OCI-LY3 (cell line): Measurements from ENCODE around the gene NUMBL.

Experiments
- H2AFZ ChIP-seq: fragments of 200-600, 300-600 bp; shearing (Covaris generic); 2 replicates; pipeline ENCODE4 v1.6.0; 2014; ENCODE audit warnings: antibody characterized with exemption, low read depth, low read length
- H3K27ac ChIP-seq: fragments of 200-600, 300-600 bp; sonication (generic); 2 replicates; pipeline ENCODE4 v1.5.1; 2014; ENCODE audit warnings: mild to moderate bottlenecking, low read length, moderate library complexity, mixed read lengths
- H3K27me3 ChIP-seq: fragments of 200-600, 300-600 bp; sonication (generic); 2 replicates; pipeline ENCODE4 v1.6.1; 2014; ENCODE audit warnings: low read depth, low read length, mixed read lengths
- H3K36me3 ChIP-seq: fragments of 200-600, 300-600 bp; sonication (generic); replicated peaks from 2 replicates; pipeline ENCODE3; 2014; ENCODE audit warnings: low read depth, low read length, mixed read lengths
- H3K4me1 ChIP-seq: fragments of 300-600, 200-600 bp; sonication (generic); 2 replicates; pipeline ENCODE4 v1.6.1; 2014; ENCODE audit warnings: low read length, mixed read lengths
- H3K4me2 ChIP-seq: fragments of 200-600, 300-600 bp; sonication (generic); 2 replicates; pipeline ENCODE4 v1.6.1; 2014; ENCODE audit warnings: low read length, mixed read lengths
- H3K4me3 ChIP-seq: fragments of 300-600, 200-600 bp; sonication (generic); 2 replicates; pipeline ENCODE4 v1.5.1; 2014; ENCODE audit warnings: antibody characterized with exemption, mild to moderate bottlenecking, low read length, moderate library complexity
- H3K79me2 ChIP-seq: fragments of 300-600, 200-600 bp; shearing (Covaris generic); 2 replicates; pipeline ENCODE4 v1.6.1; 2014; ENCODE audit warnings: mild to moderate bottlenecking, low read length, mixed read lengths
- H3K9ac ChIP-seq: fragments of 300-600, 200-600 bp; shearing (Covaris generic); 2 replicates; pipeline ENCODE4 v1.6.0; 2014; ENCODE audit warnings: mild to moderate bottlenecking, low read length, moderate library complexity
- H3K9me3 ChIP-seq: fragments of 200-600, 300-600 bp; shearing (Covaris generic); 2 replicates; pipeline ENCODE4 v1.6.1; 2014; ENCODE audit warnings: low read length, mixed read lengths; ENCODE audit not compliant: insufficient read depth
- H4K20me1 ChIP-seq: fragments of 200-600, 300-600 bp; sonication (generic); 2 replicates; pipeline ENCODE4 v1.6.1; 2016; ENCODE audit warnings: low read length, mixed read lengths; ENCODE audit not compliant: insufficient read depth
- EZH2phosphoT487 ChIP-seq: fragments of 200-600 bp; shearing (Covaris generic); IDR thresholded peaks from 2 replicates; pipeline ENCODE4 v1.6.1; 2018; ENCODE audit warnings: antibody characterized with exemption, mixed run types, low read depth
- TF ChIP-seq, protein P1 (sequence below): fragments of 200-600, 300-600 bp; sonication (generic); IDR thresholded peaks from 2 replicates; pipeline ENCODE4 v1.5.1; 2014; ENCODE audit warnings: antibody characterized with exemption, low read length, low read depth

NUMBL gene

DNA sequence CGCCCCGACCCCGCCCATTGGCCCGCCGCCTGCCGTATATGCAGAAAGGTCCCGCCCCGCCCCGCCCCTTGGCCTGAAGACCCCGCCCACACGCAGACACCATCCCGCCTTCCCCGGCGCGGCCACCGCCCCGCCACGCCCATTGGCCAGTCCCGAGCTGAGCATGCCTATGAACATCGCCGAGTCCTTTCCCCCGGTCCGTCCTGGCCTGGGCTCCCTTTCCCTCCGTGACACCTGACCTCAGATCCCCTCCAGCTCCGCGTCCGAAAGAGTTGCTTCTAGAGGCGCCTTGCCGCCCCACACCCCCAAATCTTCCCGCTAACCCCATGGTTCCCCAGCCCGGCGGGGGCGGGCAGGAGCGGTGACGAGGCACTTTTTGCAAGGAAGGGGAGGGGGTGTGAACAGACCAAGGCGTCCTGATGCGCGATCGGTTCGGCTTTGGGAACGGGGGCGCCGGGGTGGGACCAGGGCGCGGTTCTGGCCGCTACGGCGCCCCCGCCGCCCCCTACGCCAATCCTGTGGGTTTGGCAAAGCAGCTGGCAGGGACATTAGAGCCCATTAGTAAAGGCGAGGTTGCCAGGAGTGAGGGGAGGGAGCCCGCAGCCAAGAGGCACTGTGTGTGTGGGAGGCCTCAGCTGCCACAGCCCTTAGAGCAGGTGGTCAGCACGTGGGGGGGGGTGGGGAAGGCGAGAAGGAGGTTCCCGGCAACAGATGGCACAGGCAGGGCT is 406 bp upstream of the NUMBL start:
- peak overlapping the region; percentile 89 for H3K4me3 ChIP-seq
- peak overlapping the region; percentile 98 for H3K4me2 ChIP-seq
- no peaks in the 10 kb centered on the region for H4K20me1 ChIP-seq
- H3K27me3 ChIP-seq: no peaks in the 10 kb centered on the region
- peaks cover under 1% of the 10 kb centered on the region for H3K36me3 ChIP-seq
- peak overlapping the region; percentile 77 for H3K9ac ChIP-seq
- H2AFZ ChIP-seq: peak overlapping the region; percentile 85
- H3K27ac ChIP-seq: peak overlapping the region; percentile 28
- no peaks in the 10 kb centered on the region for H3K9me3 ChIP-seq
- H3K4me1 ChIP-seq: peaks cover 15% of the 10 kb centered on the region
- TF ChIP-seq EZH2phosphoT487: no peak
- TF ChIP-seq, protein P1, sequence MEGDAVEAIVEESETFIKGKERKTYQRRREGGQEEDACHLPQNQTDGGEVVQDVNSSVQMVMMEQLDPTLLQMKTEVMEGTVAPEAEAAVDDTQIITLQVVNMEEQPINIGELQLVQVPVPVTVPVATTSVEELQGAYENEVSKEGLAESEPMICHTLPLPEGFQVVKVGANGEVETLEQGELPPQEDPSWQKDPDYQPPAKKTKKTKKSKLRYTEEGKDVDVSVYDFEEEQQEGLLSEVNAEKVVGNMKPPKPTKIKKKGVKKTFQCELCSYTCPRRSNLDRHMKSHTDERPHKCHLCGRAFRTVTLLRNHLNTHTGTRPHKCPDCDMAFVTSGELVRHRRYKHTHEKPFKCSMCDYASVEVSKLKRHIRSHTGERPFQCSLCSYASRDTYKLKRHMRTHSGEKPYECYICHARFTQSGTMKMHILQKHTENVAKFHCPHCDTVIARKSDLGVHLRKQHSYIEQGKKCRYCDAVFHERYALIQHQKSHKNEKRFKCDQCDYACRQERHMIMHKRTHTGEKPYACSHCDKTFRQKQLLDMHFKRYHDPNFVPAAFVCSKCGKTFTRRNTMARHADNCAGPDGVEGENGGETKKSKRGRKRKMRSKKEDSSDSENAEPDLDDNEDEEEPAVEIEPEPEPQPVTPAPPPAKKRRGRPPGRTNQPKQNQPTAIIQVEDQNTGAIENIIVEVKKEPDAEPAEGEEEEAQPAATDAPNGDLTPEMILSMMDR: no peak
- no peaks in the 10 kb centered on the region for H3K79me2 ChIP-seq

DNA sequence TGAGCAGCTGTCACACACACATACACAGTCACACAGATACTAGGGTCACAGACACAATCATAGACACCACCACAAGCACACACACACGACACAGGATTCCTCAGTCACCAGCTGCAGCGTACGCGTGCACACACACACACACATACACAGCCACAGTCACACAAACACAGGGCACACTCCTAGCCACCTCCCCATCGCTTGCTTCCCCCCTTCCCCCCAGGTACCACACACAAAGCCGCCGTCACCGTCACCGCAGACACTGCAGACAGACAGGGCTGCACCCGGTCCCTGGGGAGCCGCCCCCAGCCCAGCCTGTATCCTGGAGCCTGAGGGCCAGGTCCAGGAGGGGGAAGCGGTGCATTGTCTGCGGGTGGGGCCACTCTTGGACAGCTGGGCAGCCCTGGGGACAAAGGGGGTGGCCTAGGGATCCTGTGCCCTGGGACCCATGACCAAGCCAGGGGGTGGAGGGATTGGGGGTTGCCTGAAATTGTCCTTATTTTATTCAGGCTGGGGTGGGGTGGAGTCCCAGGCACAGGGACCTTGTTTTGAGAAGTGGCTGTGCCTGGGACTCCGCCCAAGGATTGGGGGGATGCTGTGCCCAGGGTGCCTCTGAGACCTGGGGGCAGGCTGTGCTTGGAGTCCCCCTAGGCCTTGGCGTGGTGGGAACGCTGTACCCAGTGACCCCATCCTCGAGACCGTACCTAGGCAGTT is 957 bp downstream of the NUMBL start:
- TF ChIP-seq, protein P1: no peak
- no peak for TF ChIP-seq EZH2phosphoT487

DNA sequence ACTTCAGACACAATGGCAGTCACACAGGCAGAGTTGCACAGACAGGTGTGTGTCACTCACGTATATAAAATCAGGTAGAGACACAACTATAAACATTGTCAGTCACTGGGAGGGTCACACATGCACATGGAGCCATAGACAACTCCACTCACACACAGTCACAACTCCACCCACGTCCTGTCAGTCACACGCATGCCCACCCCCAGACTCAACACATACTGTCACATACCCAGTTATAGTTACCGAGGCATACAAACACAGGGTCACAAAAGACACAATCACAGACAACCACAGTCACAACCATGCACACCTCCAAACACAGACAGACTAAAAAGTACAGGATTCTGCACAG is 1.5 kb downstream of the NUMBL start:
- H2AFZ ChIP-seq: no peak overlapping the region
- no peaks in the 10 kb centered on the region for H3K27me3 ChIP-seq
- peaks cover 15% of the 10 kb centered on the region for H3K4me1 ChIP-seq
- H3K4me2 ChIP-seq: no peak overlapping the region
- H3K36me3 ChIP-seq: peaks cover 6% of the 10 kb centered on the region
- no peaks in the 10 kb centered on the region for H3K9me3 ChIP-seq
- H3K9ac ChIP-seq: no peak overlapping the region
- TF ChIP-seq, protein P1: no peak
- TF ChIP-seq EZH2phosphoT487: no peak
- no peak overlapping the region for H3K27ac ChIP-seq
- H3K4me3 ChIP-seq: no peak overlapping the region
- H3K79me2 ChIP-seq: no peaks in the 10 kb centered on the region
- H4K20me1 ChIP-seq: no peaks in the 10 kb centered on the region

More for the DNA sequence above, 957 bp downstream of the NUMBL start:
- H3K4me1 ChIP-seq: peaks cover 15% of the 10 kb centered on the region
- no peaks in the 10 kb centered on the region for H3K27me3 ChIP-seq
- H3K4me3 ChIP-seq: peak overlapping the region; percentile 89
- H3K27ac ChIP-seq: no peak overlapping the region
- H3K4me2 ChIP-seq: peak overlapping the region; percentile 97
- no peaks in the 10 kb centered on the region for H3K9me3 ChIP-seq
- peaks cover 6% of the 10 kb centered on the region for H3K36me3 ChIP-seq
- peak overlapping the region; percentile 52 for H3K9ac ChIP-seq
- H3K79me2 ChIP-seq: no peaks in the 10 kb centered on the region
- H2AFZ ChIP-seq: no peak overlapping the region
- no peaks in the 10 kb centered on the region for H4K20me1 ChIP-seq

DNA sequence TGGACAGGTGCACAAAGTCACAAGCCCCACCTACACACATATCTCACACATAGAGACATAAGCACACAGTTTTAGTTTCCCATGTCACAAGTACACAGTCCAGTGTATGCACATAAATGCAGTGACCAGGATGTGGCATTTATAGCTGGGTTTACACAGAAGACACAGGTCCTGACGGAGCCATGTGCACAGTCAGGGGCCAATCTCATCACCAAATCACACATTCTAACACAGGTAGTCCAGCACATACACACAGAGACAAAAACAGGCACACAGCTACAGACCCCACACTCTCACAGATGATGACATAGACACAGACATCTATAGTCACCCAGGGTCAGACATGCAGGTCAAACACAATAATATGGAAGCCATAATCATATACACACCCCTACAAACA is 2.1 kb downstream of the NUMBL start:
- Histone ChIP-seq H3K27me3 (no peaks in the 10 kb centered on the region), H3K9ac (no peak overlapping the region), H4K20me1 (no peaks in the 10 kb centered on the region), H3K4me3 (no peak overlapping the region), H3K27ac (no peak overlapping the region), H3K36me3 (peaks cover 6% of the 10 kb centered on the region), H3K9me3 (no peaks in the 10 kb centered on the region), H3K4me2 (no peak overlapping the region), H2AFZ (no peak overlapping the region), H3K79me2 (no peaks in the 10 kb centered on the region), H3K4me1 (peaks cover 15% of the 10 kb centered on the region)
- TF ChIP-seq EZH2phosphoT487: no peak
- TF ChIP-seq, protein P1: no peak
